H1 (cell line): ENCODE measurements around the gene CDC42SE2.

Source experiments
- EZH2 ChIP-seq: fragments of 200-600 bp; sonication (generic); IDR thresholded peaks from 2 replicates; pipeline ENCODE4 v1.7.1; 2012; ENCODE audit warnings: low read depth, mild to moderate bottlenecking, moderate library complexity, low read length, inconsistent platforms; ENCODE audit not compliant: severe bottlenecking
- GABPA ChIP-seq: IDR thresholded peaks from 2 replicates; pipeline ENCODE4 v1.6.1; 2011; ENCODE audit warnings: mild to moderate bottlenecking, low read length, moderate library complexity, borderline replicate concordance; ENCODE audit not compliant: insufficient read depth
- SP4 ChIP-seq: IDR thresholded peaks from 2 replicates; pipeline ENCODE4 v1.6.1; 2012; ENCODE audit warnings: low read length, inconsistent platforms
- SRF ChIP-seq: IDR thresholded peaks from 2 replicates; pipeline ENCODE4 v1.6.1; 2011; ENCODE audit warnings: mild to moderate bottlenecking, low read depth, low read length, moderate library complexity
- TF ChIP-seq, protein P1 (sequence below): IDR thresholded peaks from 2 replicates; pipeline ENCODE4 v1.6.1; 2012; ENCODE audit warnings: inconsistent platforms
- TF ChIP-seq, protein P2 (sequence below), 3 experiments: IDR thresholded peaks; 1 replicate in 2 of 3; 2 replicates in 1 of 3; pipeline versions ENCODE4 v1.5.1 to v1.6.1; 2011; ENCODE audit warnings: low read length in 3 of 3, mild to moderate bottlenecking in 3 of 3, inconsistent platforms in 2 of 3, low read depth in 1 of 3, moderate library complexity in 1 of 3; ENCODE audit not compliant: insufficient read depth in 1 of 3; ENCODE audit errors: control extremely low read depth in 1 of 3

DNA sequence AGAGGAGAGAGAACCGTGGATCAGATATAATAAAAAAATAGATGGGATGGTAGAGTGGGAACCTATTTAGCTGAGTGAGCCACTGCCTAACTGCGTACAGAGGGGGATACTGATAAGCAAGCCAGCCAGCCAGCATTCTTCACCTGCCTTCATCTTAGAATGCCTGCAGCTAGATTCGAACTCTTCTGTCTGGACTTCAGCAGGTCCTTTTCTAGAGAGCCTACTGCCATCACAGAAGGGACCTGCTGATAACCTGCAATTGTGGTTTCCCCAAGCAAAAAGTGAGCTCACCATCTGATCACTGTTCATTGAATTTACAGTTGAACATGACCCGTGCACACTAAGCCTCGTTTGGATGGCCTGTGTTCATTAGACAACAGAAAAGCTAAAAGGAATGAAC, 109.4 kb downstream of the CDC42SE2 start:
- TF ChIP-seq, protein P1, sequence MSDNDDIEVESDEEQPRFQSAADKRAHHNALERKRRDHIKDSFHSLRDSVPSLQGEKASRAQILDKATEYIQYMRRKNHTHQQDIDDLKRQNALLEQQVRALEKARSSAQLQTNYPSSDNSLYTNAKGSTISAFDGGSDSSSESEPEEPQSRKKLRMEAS, result no peak
- no peak for TF ChIP-seq SRF
- TF ChIP-seq, protein P2, sequence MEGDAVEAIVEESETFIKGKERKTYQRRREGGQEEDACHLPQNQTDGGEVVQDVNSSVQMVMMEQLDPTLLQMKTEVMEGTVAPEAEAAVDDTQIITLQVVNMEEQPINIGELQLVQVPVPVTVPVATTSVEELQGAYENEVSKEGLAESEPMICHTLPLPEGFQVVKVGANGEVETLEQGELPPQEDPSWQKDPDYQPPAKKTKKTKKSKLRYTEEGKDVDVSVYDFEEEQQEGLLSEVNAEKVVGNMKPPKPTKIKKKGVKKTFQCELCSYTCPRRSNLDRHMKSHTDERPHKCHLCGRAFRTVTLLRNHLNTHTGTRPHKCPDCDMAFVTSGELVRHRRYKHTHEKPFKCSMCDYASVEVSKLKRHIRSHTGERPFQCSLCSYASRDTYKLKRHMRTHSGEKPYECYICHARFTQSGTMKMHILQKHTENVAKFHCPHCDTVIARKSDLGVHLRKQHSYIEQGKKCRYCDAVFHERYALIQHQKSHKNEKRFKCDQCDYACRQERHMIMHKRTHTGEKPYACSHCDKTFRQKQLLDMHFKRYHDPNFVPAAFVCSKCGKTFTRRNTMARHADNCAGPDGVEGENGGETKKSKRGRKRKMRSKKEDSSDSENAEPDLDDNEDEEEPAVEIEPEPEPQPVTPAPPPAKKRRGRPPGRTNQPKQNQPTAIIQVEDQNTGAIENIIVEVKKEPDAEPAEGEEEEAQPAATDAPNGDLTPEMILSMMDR (IDR thresholded peaks at IDR 0.05; ENCODE audit: control extremely low read depth in 1 of 3, insufficient read depth in 1 of 3, low read depth in 1 of 3, low read length in 3 of 3), result no peak
- TF ChIP-seq GABPA, result no peak
- no peak for TF ChIP-seq EZH2
- TF ChIP-seq SP4, result no peak
